DMS79 treated with DMSO at 0.1 percent for 48 hours (cell line): ENCODE results near the gene PPIE.
"Not testable (repeated sequence)": the region's sequence is repeated elsewhere in the genome, so short reads cannot be mapped to it uniquely, and the experiment has no call there.

Experiments used
- DNase-seq: peaks from one replicate; lab custom pipeline; 2025; lab: John Stamatoyannopoulos, UW

The PPIE gene

GRCh38 chr1:39777896-39778295, 39.2 kb downstream of the PPIE start:
- DNase-seq = not testable (repeated sequence)

- not testable (repeated sequence) for DNase-seq
These were observed 39.9 kb downstream of the PPIE start for GRCh38 chr1:39778463-39779099.

- DNase-seq = no peak
These were observed 40.5 kb downstream of the PPIE start for GRCh38 chr1:39779137-39779536.

- DNase-seq = no peak
These were observed 41.1 kb downstream of the PPIE start for GRCh38 chr1:39779821-39780220.

- DNase-seq = no peak
These were observed 42.6 kb downstream of the PPIE start for GRCh38 chr1:39781349-39781715.

GRCh38 chr1:39782103-39782502, 43.4 kb downstream of the PPIE start:
- no peak for DNase-seq

GRCh38 chr1:39782685-39783084, 44.0 kb downstream of the PPIE start:
- not testable (repeated sequence) for DNase-seq

GRCh38 chr1:39786303-39787107, 47.8 kb downstream of the PPIE start:
- DNase-seq = not testable (repeated sequence)

GRCh38 chr1:39787108-39787375, 48.4 kb downstream of the PPIE start:
- not testable (repeated sequence) for DNase-seq

GRCh38 chr1:39787468-39787867, 48.8 kb downstream of the PPIE start:
- no peak for DNase-seq

GRCh38 chr1:39787964-39788363, 49.3 kb downstream of the PPIE start:
- not testable (repeated sequence) for DNase-seq

- no peak for DNase-seq
These were observed 49.7 kb downstream of the PPIE start for GRCh38 chr1:39788426-39788757.

GRCh38 chr1:39788758-39789570, 50.3 kb downstream of the PPIE start, which contains the start of gene BMP8B:
Gene BMP8B, minus strand, starts transcription at chr1:39788865. Its CDS starts 380 bp downstream, at chr1:39788485.
- peak; percentile 67 for DNase-seq

- DNase-seq = no peak
These were observed 51.0 kb downstream of the PPIE start for GRCh38 chr1:39789571-39790110.

GRCh38 chr1:39791838-39792237, 53.2 kb downstream of the PPIE start:
- DNase-seq = no peak

- no peak for DNase-seq
These were observed 57.0 kb downstream of the PPIE start for GRCh38 chr1:39795651-39796050.

- not testable (repeated sequence) for DNase-seq
These were observed 60.4 kb downstream of the PPIE start for GRCh38 chr1:39798859-39799769.

- no peak for DNase-seq
These were observed 61.2 kb downstream of the PPIE start for GRCh38 chr1:39799770-39800470.

GRCh38 chr1:39800471-39800835, 61.8 kb downstream of the PPIE start:
- DNase-seq = no peak

GRCh38 chr1:39802496-39803260, 64.0 kb downstream of the PPIE start:
- DNase-seq = no peak
